ENCODE results near the gene SH3BGRL.

GRCh38 chrX:81205551-81205950 is 3.6 kb downstream of the SH3BGRL start:
- TF ChIP-seq CTCF (conservative IDR thresholded peaks at IDR 0.05) (no peak), EZH2 (IDR thresholded peaks at IDR 0.05; ENCODE audit: low read depth) (no peak)

Measured in PC-9 (cell line).